HG03175 (cell line): Measurements from ENCODE around the gene ALDOC.

ENCODE experiments used
- ATAC-seq: cut with Tn5 transposase; IDR thresholded peaks from one replicate; pipeline ENCODE4 v1.9.1; 2021; ENCODE audit warnings: mild to moderate bottlenecking, moderate library complexity; ENCODE audit not compliant: unreplicated experiment

The ALDOC gene

GRCh38 chr17:28533091-28533807 lies 43.4 kb downstream of the ALDOC start:
- no peak for ATAC-seq

- ATAC-seq = no peak
Measured at GRCh38 chr17:28532050-28532960, 44.4 kb downstream of the ALDOC start.

GRCh38 chr17:28530926-28531325 lies 45.8 kb downstream of the ALDOC start:
- ATAC-seq = no peak

GRCh38 chr17:28530250-28530649 lies 46.4 kb downstream of the ALDOC start:
- ATAC-seq = no peak

GRCh38 chr17:28529013-28529400 lies 47.7 kb downstream of the ALDOC start:
- ATAC-seq = no peak

GRCh38 chr17:28528327-28529012 lies 48.2 kb downstream of the ALDOC start:
- ATAC-seq = no peak

GRCh38 chr17:28527859-28528258 lies 48.8 kb downstream of the ALDOC start:
- no peak for ATAC-seq

- no peak for ATAC-seq
Measured at GRCh38 chr17:28527181-28527681, 49.5 kb downstream of the ALDOC start.

GRCh38 chr17:28526381-28526780 lies 50.3 kb downstream of the ALDOC start:
- ATAC-seq = no peak

GRCh38 chr17:28524476-28525424 lies 51.9 kb downstream of the ALDOC start:
- no peak for ATAC-seq

- ATAC-seq = no peak
Measured at GRCh38 chr17:28523876-28524275, 52.8 kb downstream of the ALDOC start.

GRCh38 chr17:28523186-28523585 lies 53.5 kb downstream of the ALDOC start:
- no peak for ATAC-seq
